HG03565 (cell line): Measurements from ENCODE around the gene TOMM70.
"Not testable (repeated sequence)": the region's sequence is repeated elsewhere in the genome, so short reads cannot be mapped to it uniquely, and the experiment has no call there.

Experiments used
- ATAC-seq: cut with Tn5 transposase; IDR thresholded peaks from one replicate; pipeline ENCODE4 v1.9.1; 2021; ENCODE audit warnings: mild to moderate bottlenecking, moderate library complexity; ENCODE audit not compliant: unreplicated experiment

TOMM70 gene

GRCh38 chr3:100368441-100368840 lies 32.4 kb downstream of the TOMM70 start:
- no peak for ATAC-seq

GRCh38 chr3:100366424-100366823 lies 34.5 kb downstream of the TOMM70 start:
- ATAC-seq, result no peak

- ATAC-seq, result no peak
Observed at GRCh38 chr3:100364421-100364820, 36.5 kb downstream of the TOMM70 start.

- no peak for ATAC-seq
Observed at GRCh38 chr3:100361897-100362296, 39.0 kb downstream of the TOMM70 start.

- ATAC-seq, result no peak
Observed at GRCh38 chr3:100360757-100361496, 40.0 kb downstream of the TOMM70 start.

- no peak for ATAC-seq
Observed at GRCh38 chr3:100359035-100359434, 41.9 kb downstream of the TOMM70 start.

GRCh38 chr3:100358413-100358812 lies 42.5 kb downstream of the TOMM70 start:
- ATAC-seq, result no peak

GRCh38 chr3:100354850-100355249 lies 46.0 kb downstream of the TOMM70 start:
- no peak for ATAC-seq

GRCh38 chr3:100352296-100353231 lies 48.3 kb downstream of the TOMM70 start:
- no peak for ATAC-seq

GRCh38 chr3:100351770-100352169 lies 49.1 kb downstream of the TOMM70 start:
- not testable (repeated sequence) for ATAC-seq

- ATAC-seq, result no peak
Observed at GRCh38 chr3:100348727-100349126, 52.2 kb downstream of the TOMM70 start.

GRCh38 chr3:100340527-100340926 lies 60.4 kb downstream of the TOMM70 start:
- ATAC-seq, result no peak

GRCh38 chr3:100339786-100340185 lies 61.1 kb downstream of the TOMM70 start:
- no peak for ATAC-seq

- no peak for ATAC-seq
Observed at GRCh38 chr3:100338911-100339310, 62.0 kb downstream of the TOMM70 start.

GRCh38 chr3:100336229-100336628 lies 64.7 kb downstream of the TOMM70 start:
- ATAC-seq, result not testable (repeated sequence)

- peak; percentile 42 for ATAC-seq
Observed at GRCh38 chr3:100335434-100335833, 65.5 kb downstream of the TOMM70 start.

GRCh38 chr3:100334488-100335351 lies 66.2 kb downstream of the TOMM70 start, which contains the start of gene NIT2:
Gene NIT2, plus strand, starts transcription at chr3:100334757. Its CDS starts 35 bp downstream, at chr3:100334792.
- peak; percentile 93 for ATAC-seq

GRCh38 chr3:100333970-100334487 lies 66.9 kb downstream of the TOMM70 start:
- ATAC-seq, result no peak

GRCh38 chr3:100333051-100333450 lies 67.8 kb downstream of the TOMM70 start:
- no peak for ATAC-seq

- ATAC-seq, result no peak
Observed at GRCh38 chr3:100331660-100332059, 69.2 kb downstream of the TOMM70 start.

- no peak for ATAC-seq
Observed at GRCh38 chr3:100330651-100331050, 70.2 kb downstream of the TOMM70 start.
